NCI-H1105 (cell line): ENCODE results near the gene CDCA3.

Source experiments
- DNase-seq: peaks from one replicate; lab custom pipeline; 2025; lab: John Stamatoyannopoulos, UW

The CDCA3 gene

GRCh38 chr12:6831450-6831995, 19.6 kb downstream of the CDCA3 start:
- no peak for DNase-seq

DNA sequence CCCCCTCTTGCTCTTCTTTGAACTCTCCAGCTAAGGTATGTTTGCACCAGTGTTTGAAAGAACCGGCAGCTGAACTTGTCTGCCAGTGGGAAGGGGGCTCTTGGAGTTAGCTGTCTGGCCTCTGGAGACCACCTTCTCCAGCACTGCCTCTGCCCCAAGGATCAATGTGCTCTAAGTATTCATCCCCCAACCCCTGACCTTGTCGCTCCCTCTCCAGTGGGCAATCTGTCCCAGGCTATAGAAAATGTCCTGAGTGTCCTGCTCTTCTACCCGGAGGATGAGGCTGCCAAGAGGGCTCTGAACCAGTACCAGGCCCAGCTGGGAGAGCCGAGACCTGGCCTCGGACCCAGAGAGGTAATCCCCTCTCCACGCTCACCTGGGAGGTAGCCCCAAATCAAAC, 20.1 kb downstream of the CDCA3 start:
- DNase-seq, result no peak

DNA sequence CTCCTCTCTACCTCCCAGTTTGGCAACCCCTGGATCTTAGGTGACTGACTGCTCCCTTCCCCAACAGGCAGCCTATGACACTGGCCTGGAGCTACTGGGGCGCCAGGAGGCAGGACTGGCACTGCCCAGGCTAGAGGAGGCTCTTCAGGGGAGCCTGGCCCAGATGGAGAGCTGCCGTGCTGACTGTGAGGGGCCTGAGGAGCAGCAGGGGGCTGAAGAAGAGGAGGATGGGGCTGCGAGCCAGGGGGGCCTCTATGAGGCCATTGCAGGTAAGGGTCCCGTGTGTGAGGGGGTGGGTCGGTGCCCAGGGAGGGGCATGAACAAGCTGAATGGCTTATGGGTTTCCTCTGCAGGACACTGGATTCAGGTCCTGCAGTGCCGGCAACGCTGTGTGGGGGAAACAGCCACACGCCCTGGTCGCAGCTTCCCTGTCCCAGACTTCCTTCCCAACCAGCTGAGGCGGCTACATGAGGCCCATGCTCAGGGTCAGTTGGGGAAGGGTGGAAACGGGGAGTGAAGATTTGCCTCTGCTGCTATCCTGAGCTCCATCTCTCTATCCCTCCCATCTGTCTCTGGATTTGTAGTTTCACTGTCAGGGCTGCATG, 20.7 kb downstream of the CDCA3 start:
- no peak for DNase-seq

GRCh38 chr12:6829536-6830220, 21.4 kb downstream of the CDCA3 start:
- no peak for DNase-seq

DNA sequence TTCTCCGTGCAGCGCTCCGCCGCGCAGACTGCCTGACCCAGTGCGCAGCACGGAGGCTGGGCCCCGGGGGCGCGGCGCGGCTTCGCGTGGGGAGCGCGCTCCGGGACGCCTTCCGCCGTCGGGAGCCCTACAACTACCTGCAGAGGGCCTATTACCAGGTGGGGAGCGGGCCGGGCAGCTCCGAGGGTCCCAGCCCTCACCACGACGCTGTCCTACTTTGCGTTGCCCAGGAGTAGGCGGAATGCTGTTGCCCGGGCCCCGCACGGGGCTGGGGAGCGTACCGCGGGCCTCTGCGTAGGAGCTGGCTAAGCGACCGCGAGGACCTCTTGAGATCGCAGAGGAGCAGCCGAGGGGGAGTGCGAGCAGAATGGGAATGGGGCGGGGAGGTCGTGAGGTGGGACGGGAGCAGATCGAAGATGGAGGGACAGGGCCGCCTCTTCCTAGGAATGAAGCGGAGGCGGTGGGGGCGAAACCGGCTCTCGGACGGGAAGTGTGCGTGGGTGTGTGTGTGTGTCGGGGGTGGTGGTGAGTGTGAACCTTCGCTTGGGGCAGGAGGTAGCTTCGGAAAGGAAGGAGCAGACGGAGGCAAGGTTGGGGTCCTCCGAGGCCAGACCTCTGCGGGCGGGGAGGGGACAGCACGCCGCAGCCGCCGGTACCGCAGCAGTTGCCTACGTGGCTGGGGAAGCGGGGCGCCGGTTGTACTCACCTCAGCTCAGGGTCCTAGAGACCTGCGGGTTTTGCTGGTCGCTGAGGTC, 22.1 kb downstream of the CDCA3 start:
- DNase-seq, result peak; percentile 22

DNA sequence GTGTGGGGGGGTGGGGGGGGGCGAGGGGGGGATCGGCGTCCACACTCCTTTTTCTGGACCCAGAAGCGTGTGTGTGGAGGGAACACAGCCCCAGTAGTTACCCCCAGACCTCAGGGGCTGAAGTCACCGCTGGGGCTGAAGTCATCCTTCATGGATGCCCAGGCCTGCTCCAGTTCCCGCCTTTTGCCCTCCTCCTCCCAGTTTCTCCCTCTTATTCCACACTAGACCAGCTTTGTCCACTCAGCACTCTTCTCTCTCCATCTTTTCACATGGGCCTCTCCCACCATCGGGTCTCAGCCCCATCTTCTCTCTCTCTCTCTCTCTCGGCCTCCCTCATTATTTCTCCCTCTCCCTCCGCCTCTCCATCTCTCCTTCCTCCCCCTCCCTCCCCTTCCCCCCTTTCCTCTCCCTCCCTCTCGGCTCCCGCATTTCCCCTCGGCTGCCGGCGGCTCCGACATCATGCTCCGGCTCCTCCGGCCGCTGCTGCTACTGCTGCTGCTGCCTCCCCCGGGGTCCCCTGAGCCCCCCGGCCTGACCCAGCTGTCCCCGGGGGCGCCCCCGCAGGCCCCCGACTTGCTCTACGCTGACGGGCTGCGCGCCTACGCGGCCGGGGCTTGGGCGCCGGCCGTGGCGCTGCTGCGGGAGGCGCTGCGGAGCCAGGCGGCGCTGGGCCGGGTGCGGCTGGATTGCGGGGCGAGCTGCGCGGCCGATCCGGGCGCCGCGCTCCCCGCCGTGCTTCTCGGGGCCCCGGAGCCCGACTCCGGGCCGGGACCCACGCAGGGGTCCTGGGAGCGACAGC, 22.9 kb downstream of the CDCA3 start, which contains the start of gene P3H3:
Gene P3H3 (plus strand): TSS at position 426 of the 799 bp plus-strand sequence. CDS start 34 bp downstream, at position 460.
- peak; percentile 61 for DNase-seq

- DNase-seq, result peak; percentile 89
Observed at GRCh38 chr12:6827437-6827911, 23.6 kb downstream of the CDCA3 start.

GRCh38 chr12:6826734-6827436, 24.2 kb downstream of the CDCA3 start:
- DNase-seq, result no peak

- no peak for DNase-seq
Observed at GRCh38 chr12:6826125-6826733, 24.9 kb downstream of the CDCA3 start.

- DNase-seq, result peak; percentile 12
Observed at GRCh38 chr12:6825398-6826124, 25.5 kb downstream of the CDCA3 start.

- no peak for DNase-seq
Observed at GRCh38 chr12:6824901-6825381, 26.1 kb downstream of the CDCA3 start.

DNA sequence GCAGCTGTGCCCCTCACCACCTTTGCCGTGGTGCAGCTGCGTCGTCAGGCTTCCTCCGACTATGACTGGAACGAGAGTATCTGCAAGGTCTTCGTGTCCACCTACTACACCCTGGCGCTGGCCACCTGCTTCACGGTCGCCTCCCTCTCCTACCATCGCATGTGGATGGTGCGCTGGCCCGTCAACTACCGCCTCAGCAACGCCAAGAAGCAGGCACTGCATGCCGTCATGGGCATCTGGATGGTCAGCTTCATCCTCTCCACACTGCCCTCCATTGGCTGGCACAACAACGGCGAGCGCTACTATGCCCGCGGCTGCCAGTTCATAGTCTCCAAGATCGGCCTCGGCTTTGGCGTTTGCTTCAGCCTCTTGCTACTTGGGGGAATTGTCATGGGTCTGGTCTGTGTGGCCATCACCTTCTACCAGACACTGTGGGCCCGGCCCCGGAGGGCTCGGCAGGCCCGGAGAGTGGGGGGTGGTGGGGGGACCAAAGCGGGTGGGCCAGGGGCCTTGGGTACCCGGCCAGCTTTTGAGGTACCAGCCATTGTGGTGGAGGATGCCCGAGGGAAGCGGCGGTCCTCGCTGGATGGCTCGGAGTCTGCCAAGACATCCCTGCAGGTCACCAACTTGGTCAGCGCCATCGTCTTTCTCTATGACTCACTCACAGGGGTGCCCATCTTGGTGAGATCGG, 26.9 kb downstream of the CDCA3 start:
- no peak for DNase-seq

GRCh38 chr12:6823182-6824084, 27.7 kb downstream of the CDCA3 start:
- no peak for DNase-seq

- no peak for DNase-seq
Observed at GRCh38 chr12:6822426-6823135, 28.5 kb downstream of the CDCA3 start.

GRCh38 chr12:6821591-6822425, 29.3 kb downstream of the CDCA3 start, which contains the start of gene GPR162:
TSS of gene GPR162 (plus strand) at chr12:6821821. CDS start at chr12:6823899, 2,078 bp downstream.
- DNase-seq, result peak; percentile 59

- DNase-seq, result no peak
Observed at GRCh38 chr12:6820166-6820565, 30.9 kb downstream of the CDCA3 start.
